NB4 (cell line): Measurements from ENCODE around the gene METAP1D.

Source experiments
- MYC ChIP-seq: IDR thresholded peaks from 2 replicates; pipeline ENCODE4 v1.6.1; 2011; ENCODE audit warnings: low read depth, low read length
- POLR2A ChIP-seq: IDR thresholded peaks from 2 replicates; pipeline ENCODE4 v1.6.1; 2011; ENCODE audit warnings: mild to moderate bottlenecking; ENCODE audit not compliant: insufficient read length; ENCODE audit errors: extremely low read depth
- TF ChIP-seq, protein P1 (sequence below): IDR thresholded peaks from one replicate; pipeline ENCODE4 v1.5.1; 2012; ENCODE audit warnings: low read depth, low read length

DNA sequence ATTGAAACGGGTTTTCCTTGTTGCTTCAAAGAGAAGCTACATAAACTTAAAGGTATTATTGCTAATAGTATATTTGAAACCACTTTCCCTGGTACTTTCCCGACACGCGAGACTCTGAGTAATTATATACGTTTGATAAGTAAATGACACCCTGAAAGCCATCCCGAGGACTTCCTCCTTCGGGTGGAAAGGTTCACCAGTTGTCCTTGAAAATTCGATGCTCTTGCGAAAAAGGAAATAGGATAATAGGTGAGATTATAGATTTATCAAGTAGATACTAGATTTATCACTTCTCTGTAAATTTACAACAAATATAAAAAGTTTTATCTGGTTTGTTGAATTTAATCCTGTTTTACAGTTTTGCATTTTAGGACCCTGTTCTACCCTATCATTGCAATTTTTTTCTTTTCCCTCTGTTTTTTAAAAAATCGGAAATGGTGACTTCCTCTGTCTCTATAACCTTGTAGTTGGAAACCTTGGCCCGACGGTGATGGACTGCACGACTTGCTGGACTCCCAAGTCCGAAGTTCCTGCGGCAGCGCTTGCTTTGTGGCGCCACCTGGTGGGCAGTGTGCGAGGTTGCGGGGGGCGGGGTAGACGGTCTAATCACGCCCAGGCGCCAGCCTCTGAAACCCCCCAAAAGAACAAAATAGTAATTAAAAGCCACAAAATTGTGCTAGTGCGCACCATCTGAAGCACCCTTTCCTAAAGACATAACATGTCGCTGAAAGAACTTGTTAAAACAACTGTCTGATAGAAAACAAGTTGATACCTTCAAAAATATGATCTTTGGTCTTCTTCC is 103.9 kb downstream of the METAP1D start:
- TF ChIP-seq, protein P1, sequence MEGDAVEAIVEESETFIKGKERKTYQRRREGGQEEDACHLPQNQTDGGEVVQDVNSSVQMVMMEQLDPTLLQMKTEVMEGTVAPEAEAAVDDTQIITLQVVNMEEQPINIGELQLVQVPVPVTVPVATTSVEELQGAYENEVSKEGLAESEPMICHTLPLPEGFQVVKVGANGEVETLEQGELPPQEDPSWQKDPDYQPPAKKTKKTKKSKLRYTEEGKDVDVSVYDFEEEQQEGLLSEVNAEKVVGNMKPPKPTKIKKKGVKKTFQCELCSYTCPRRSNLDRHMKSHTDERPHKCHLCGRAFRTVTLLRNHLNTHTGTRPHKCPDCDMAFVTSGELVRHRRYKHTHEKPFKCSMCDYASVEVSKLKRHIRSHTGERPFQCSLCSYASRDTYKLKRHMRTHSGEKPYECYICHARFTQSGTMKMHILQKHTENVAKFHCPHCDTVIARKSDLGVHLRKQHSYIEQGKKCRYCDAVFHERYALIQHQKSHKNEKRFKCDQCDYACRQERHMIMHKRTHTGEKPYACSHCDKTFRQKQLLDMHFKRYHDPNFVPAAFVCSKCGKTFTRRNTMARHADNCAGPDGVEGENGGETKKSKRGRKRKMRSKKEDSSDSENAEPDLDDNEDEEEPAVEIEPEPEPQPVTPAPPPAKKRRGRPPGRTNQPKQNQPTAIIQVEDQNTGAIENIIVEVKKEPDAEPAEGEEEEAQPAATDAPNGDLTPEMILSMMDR: peak; percentile 90
- TF ChIP-seq MYC: 0 out of 2 replicates have a peak, but pooled peaks have one; percentile 26
- no peak for TF ChIP-seq POLR2A
